ENCODE data around the gene CNKSR3.

The CNKSR3 gene

DNA sequence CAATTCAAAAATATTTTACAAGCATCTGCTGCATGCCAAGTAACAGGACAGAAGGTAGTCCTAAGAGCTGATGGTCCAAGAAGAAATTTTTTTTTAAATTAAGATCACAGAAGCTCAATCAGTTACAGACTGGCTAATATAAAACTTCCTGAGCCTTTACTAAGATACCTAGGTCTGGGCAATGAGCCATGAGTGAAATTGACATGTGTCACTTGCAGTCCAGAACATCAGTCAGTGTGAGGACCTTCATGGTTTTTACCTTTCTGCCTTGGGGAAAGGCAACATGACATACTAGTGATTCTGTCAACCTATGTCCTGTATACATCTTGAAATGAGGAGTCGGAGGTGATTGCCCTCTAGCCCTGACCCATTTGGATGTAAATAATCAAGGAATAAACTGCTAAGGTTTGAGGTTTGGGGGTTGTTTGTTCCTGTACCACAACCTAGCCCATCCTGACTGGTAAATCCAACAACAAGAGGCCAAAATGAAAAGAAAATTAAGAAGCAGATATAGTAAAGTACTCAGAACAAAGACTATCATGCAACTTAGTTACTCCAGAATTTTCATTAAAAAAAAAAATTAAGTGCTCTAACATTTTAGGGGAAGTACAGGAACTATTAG lies 70.0 kb downstream of the CNKSR3 start:
- Histone ChIP-seq H3K4me3 (ENCODE audit: low read depth in 1 of 2, low read length in 2 of 2) (no peak overlapping the region), H3K4me1 (ENCODE audit: control insufficient read depth in 1 of 2, insufficient read depth in 2 of 2, low read length in 2 of 2) (peaks cover 5 to 20% of the 10 kb centered on the region in 2 donors), H3K36me3 (ENCODE audit: control insufficient read depth in 1 of 2, insufficient read depth in 2 of 2, low read length in 2 of 2) (peaks cover 3 to 11% of the 10 kb centered on the region in 2 donors), H3K27me3 (ENCODE audit: control insufficient read depth in 1 of 2, insufficient read depth in 2 of 2, low read length in 2 of 2) (no peaks in the 10 kb centered on the region), H3K27ac (ENCODE audit: low read depth, low read length) (no peak overlapping the region), H3K9me3 (ENCODE audit: control insufficient read depth in 1 of 2, low read length in 2 of 2) (no peaks in the 10 kb centered on the region), H3K9ac (ENCODE audit: low read depth in 1 of 2, low read length in 2 of 2) (no peak overlapping the region)

DNA sequence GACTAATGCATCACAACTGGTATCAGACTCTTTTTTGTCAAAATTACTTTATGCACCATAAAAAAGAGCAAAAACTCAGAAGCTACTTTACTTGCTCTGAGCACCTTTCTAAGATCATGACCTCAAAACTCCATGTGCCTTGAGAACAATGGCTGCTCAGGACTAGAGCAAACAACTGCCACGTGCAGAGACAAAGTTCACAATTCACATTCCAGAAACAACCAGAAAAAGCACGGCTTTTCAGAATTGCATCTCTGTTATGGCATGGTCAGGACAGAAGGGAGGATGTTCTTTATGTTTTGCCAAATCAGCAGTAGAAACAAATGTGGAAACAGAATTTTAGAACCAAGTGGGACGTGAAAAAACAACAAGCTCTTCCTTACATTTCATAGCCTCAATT lies 70.5 kb downstream of the CNKSR3 start:
- peaks cover 5 to 20% of the 10 kb centered on the region in 2 donors for H3K4me1 ChIP-seq (ENCODE audit: control insufficient read depth in 1 of 2, insufficient read depth in 2 of 2, low read length in 2 of 2)
- no peaks in the 10 kb centered on the region for H3K27me3 ChIP-seq (ENCODE audit: control insufficient read depth in 1 of 2, insufficient read depth in 2 of 2, low read length in 2 of 2)
- H3K9me3 ChIP-seq (ENCODE audit: control insufficient read depth in 1 of 2, low read length in 2 of 2): no peaks in the 10 kb centered on the region
- peaks cover 3 to 16% of the 10 kb centered on the region in 2 donors for H3K36me3 ChIP-seq (ENCODE audit: control insufficient read depth in 1 of 2, insufficient read depth in 2 of 2, low read length in 2 of 2)
- H3K27ac ChIP-seq (ENCODE audit: low read depth, low read length): no peak overlapping the region
- H3K4me3 ChIP-seq (ENCODE audit: low read depth in 1 of 2, low read length in 2 of 2): no peak overlapping the region
- H3K9ac ChIP-seq (ENCODE audit: low read depth in 1 of 2, low read length in 2 of 2): no peak overlapping the region

DNA sequence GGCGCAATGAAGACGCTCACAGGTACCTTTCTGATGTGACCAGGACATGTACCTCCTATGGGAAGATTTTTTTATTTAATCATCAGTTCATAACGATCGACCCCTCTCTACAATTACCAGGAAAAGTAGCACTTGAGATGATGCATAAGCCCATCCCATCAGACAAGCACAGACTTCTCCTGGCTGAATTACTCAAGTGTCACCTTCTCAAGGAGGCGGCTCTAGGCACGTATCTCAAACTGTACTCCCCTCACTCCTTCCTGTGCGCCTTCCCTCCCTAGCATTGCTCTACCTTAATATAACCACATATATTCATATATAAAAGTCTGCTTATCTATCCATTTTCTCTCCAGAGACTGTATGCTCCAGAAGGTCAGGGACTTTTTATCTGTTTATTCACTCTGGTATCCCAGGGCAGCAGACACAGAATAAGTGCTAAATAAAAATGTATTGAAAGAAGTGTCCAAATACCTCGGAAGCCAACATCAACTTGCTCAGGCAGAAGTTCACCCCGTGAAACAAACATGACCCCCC lies 71.5 kb downstream of the CNKSR3 start:
- Histone ChIP-seq H3K4me1 (ENCODE audit: control insufficient read depth in 1 of 2, insufficient read depth in 2 of 2, low read length in 2 of 2) (peaks cover 5 to 20% of the 10 kb centered on the region in 2 donors), H3K36me3 (ENCODE audit: control insufficient read depth in 1 of 2, insufficient read depth in 2 of 2, low read length in 2 of 2) (peaks cover 3 to 17% of the 10 kb centered on the region in 2 donors), H3K27ac (ENCODE audit: low read depth, low read length) (no peak overlapping the region), H3K4me3 (ENCODE audit: low read depth in 1 of 2, low read length in 2 of 2) (no peak overlapping the region), H3K27me3 (ENCODE audit: control insufficient read depth in 1 of 2, insufficient read depth in 2 of 2, low read length in 2 of 2) (no peaks in the 10 kb centered on the region), H3K9me3 (ENCODE audit: control insufficient read depth in 1 of 2, low read length in 2 of 2) (no peaks in the 10 kb centered on the region), H3K9ac (ENCODE audit: low read depth in 1 of 2, low read length in 2 of 2) (no peak overlapping the region)

DNA sequence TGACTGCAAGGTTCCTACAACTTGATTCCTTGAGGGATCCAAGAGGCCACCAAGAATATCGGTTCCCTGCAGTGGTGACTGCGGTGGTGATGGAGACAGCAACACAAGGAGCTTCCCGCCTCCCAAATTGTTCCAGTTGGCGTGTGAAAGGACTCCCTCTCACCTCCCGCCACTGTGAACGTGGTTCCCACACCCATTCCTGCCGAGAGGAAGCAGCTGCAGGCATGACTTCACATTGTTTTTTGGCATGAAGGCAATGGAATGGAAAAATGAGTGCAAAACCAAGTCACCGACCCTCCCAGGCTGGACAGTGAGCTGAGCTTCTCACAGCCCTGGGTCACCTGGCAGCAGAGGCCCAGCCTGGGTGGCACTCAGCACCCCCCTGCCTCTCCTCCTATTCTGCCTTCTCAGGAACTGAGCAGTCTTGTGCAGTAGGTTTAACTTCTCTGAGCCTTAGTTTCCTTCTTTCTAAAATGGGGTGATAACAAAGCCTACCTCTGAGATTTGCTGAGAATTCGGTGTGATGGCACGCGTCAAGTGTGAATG lies 75.0 kb downstream of the CNKSR3 start:
- Histone ChIP-seq H3K9me3 (ENCODE audit: control insufficient read depth in 1 of 2, low read length in 2 of 2) (no peaks in the 10 kb centered on the region), H3K4me1 (ENCODE audit: control insufficient read depth in 1 of 2, insufficient read depth in 2 of 2, low read length in 2 of 2) (peaks cover 0 to 11% of the 10 kb centered on the region in 2 donors), H3K9ac (ENCODE audit: low read depth in 1 of 2, low read length in 2 of 2) (no peak overlapping the region), H3K4me3 (ENCODE audit: low read depth in 1 of 2, low read length in 2 of 2) (no peak overlapping the region), H3K36me3 (ENCODE audit: control insufficient read depth in 1 of 2, insufficient read depth in 2 of 2, low read length in 2 of 2) (peaks cover 12 to 26% of the 10 kb centered on the region in 2 donors), H3K27me3 (ENCODE audit: control insufficient read depth in 1 of 2, insufficient read depth in 2 of 2, low read length in 2 of 2) (no peaks in the 10 kb centered on the region), H3K27ac (ENCODE audit: low read depth, low read length) (no peak overlapping the region)

DNA sequence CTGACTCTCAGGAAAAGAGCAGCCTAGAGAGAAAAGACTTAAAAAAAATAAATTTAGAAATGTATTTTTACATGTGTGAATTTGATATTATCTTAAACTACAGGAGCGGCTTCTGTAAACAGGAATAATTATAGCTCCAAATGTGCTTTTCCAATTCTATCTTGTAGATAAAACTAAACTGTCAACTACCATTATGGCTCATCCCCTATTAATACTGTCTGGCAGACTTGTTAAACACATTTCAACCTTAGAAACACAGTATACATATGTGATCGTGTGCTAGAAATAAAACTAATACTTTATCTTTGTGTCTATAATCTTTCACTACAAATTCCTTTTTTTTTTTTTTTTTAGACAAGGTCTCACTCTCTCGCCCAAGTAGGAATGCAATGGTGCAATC lies 75.8 kb downstream of the CNKSR3 start:
- H3K36me3 ChIP-seq (ENCODE audit: control insufficient read depth in 1 of 2, insufficient read depth in 2 of 2, low read length in 2 of 2): peaks cover 15 to 30% of the 10 kb centered on the region in 2 donors
- H3K27me3 ChIP-seq (ENCODE audit: control insufficient read depth in 1 of 2, insufficient read depth in 2 of 2, low read length in 2 of 2): no peaks in the 10 kb centered on the region
- H3K4me1 ChIP-seq (ENCODE audit: control insufficient read depth in 1 of 2, insufficient read depth in 2 of 2, low read length in 2 of 2): peaks cover 0 to 7% of the 10 kb centered on the region in 2 donors
- no peak overlapping the region for H3K4me3 ChIP-seq (ENCODE audit: low read depth in 1 of 2, low read length in 2 of 2)
- H3K9ac ChIP-seq (ENCODE audit: low read depth in 1 of 2, low read length in 2 of 2): no peak overlapping the region
- no peak overlapping the region for H3K27ac ChIP-seq (ENCODE audit: low read depth, low read length)
- no peaks in the 10 kb centered on the region for H3K9me3 ChIP-seq (ENCODE audit: control insufficient read depth in 1 of 2, low read length in 2 of 2)

DNA sequence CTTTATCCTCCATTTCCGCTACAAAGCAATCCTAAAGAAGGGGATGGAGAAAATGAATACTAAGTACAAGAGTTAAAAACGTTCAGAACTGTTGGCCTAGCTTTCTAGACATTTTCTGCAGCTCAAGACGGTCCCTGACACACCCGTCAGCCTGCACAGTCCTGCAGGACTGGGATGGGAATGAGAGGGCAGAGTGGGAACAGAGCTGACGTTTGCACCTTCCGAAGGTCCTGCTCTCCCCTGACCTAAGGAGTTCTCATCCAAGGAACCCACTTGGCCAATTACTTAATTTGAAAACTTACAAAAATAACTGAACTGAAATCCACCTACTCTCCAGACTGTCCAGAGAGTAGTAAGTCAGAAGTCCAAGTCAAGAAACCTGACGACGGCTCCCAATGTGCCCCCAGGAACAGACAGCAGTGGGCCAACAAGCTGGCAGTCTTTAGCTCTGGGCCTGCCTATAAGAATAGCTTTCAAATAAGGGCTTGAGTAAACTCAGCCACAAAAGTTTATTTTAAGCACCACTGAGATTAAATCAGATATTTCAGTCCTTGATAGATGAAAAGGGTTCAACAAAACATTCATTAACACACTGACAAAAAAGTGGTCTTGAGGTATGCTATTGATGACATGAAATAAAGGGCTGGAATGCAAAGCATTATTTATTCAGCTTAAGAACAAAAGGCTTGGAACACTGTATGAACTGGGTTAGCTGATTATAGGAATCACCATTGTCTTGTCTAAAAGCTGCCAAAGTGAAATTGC lies 76.8 kb downstream of the CNKSR3 start:
- H3K36me3 ChIP-seq (ENCODE audit: control insufficient read depth in 1 of 2, insufficient read depth in 2 of 2, low read length in 2 of 2): peaks cover 22 to 39% of the 10 kb centered on the region in 2 donors
- no peaks in the 10 kb centered on the region for H3K27me3 ChIP-seq (ENCODE audit: control insufficient read depth in 1 of 2, insufficient read depth in 2 of 2, low read length in 2 of 2)
- H3K27ac ChIP-seq (ENCODE audit: low read depth, low read length): no peak overlapping the region
- no peak overlapping the region for H3K9ac ChIP-seq (ENCODE audit: low read depth in 1 of 2, low read length in 2 of 2)
- no peaks in the 10 kb centered on the region for H3K9me3 ChIP-seq (ENCODE audit: control insufficient read depth in 1 of 2, low read length in 2 of 2)
- peaks cover 0 to 7% of the 10 kb centered on the region in 2 donors for H3K4me1 ChIP-seq (ENCODE audit: control insufficient read depth in 1 of 2, insufficient read depth in 2 of 2, low read length in 2 of 2)
- H3K4me3 ChIP-seq (ENCODE audit: low read depth in 1 of 2, low read length in 2 of 2): no peak overlapping the region

DNA sequence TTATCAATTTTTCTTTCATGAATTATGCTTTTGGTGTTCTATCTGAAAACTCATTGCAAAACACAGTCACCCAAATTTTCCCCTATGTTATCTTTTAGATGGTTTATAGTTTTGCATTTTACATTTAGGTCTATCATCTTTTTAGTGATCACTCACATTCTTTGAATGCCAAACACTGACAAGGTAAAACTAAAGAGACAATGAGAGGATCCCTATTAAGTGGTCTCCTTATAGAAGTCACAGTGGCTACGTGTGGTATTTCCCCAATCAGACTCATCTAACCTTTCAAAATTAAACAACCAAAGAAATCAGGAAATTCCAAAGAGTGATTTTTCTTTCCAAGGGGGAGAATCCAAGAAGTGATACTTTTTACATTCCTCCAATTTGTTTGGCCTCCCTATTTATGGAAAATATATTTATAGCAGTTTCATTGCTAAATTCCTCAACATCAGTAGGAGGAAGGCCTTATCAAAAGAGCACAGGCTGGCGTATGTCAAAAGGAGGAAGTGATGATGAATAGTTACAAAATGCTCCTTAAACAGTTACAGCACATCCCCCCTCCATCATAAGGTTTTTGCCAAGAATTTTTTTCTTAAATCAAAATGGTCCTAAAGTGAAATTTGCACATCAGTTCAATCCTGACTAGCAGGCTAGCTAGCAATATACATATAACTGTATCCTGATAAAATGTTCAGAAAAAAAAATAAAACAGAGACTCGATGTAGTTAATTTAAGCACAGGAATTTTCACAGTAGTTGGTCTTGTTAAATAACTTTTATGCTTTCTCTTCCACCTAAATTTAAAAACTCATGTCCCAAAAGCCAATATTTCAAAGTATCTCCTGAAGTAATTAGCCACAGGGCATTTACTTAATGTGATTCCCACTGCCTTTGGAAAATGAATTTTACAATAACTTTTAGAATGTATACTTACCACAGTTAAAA lies 77.7 kb downstream of the CNKSR3 start:
- Histone ChIP-seq H3K27ac (ENCODE audit: low read depth, low read length) (no peak overlapping the region), H3K36me3 (ENCODE audit: control insufficient read depth in 1 of 2, insufficient read depth in 2 of 2, low read length in 2 of 2) (peaks cover 23 to 44% of the 10 kb centered on the region in 2 donors), H3K4me3 (ENCODE audit: low read depth in 1 of 2, low read length in 2 of 2) (no peak overlapping the region), H3K4me1 (ENCODE audit: control insufficient read depth in 1 of 2, insufficient read depth in 2 of 2, low read length in 2 of 2) (peaks cover 0 to 7% of the 10 kb centered on the region in 2 donors), H3K9me3 (ENCODE audit: control insufficient read depth in 1 of 2, low read length in 2 of 2) (no peaks in the 10 kb centered on the region), H3K27me3 (ENCODE audit: control insufficient read depth in 1 of 2, insufficient read depth in 2 of 2, low read length in 2 of 2) (no peaks in the 10 kb centered on the region), H3K9ac (ENCODE audit: low read depth in 1 of 2, low read length in 2 of 2) (no peak overlapping the region)

DNA sequence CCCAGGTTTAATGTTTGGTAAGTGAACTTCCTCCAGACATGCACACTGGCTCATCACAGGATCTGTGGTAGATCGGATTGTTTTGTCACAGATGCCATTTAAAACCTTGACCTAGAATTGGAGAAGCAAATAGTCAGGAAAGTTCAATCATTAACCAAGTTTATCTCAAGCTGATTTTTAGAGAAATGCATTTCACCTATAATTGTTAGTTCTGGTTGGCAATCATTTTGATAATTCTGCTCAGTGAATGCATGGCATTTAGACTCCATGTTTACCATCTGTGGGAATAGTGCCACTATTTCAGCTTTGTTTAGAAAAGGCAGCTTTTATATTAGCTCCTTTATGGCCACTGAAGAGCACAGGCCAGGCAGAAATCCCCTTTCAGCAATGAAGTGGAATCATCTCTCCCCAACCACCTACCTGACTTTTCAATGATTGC lies 80.0 kb downstream of the CNKSR3 start:
- H3K9ac ChIP-seq (ENCODE audit: low read depth in 1 of 2, low read length in 2 of 2): no peak overlapping the region
- H3K27ac ChIP-seq (ENCODE audit: low read depth, low read length): no peak overlapping the region
- no peaks in the 10 kb centered on the region for H3K9me3 ChIP-seq (ENCODE audit: control insufficient read depth in 1 of 2, low read length in 2 of 2)

DNA sequence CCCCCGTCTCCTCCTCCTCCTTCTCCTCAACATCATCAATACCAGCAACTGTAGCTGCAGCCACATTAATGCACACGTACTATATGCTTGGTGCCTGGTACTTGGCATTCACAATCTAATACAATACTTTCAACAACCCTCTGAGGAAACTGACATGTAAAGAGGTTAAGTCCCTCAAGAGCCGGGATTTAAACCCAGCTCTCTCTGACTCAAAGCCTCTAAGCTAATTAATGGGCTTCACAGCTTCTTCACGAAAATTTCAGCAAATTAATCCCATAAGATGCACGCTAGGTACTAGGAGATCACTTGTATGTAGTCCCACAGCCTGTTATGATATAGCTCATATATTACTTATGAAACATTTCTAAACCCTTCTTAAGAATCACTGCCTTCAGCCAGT lies 80.8 kb downstream of the CNKSR3 start:
- peaks cover 0 to 7% of the 10 kb centered on the region in 2 donors for H3K4me1 ChIP-seq (ENCODE audit: control insufficient read depth in 1 of 2, insufficient read depth in 2 of 2, low read length in 2 of 2)
- H3K9ac ChIP-seq (ENCODE audit: low read depth in 1 of 2, low read length in 2 of 2): no peak overlapping the region
- H3K9me3 ChIP-seq (ENCODE audit: control insufficient read depth in 1 of 2, low read length in 2 of 2): no peaks in the 10 kb centered on the region
- no peaks in the 10 kb centered on the region for H3K27me3 ChIP-seq (ENCODE audit: control insufficient read depth in 1 of 2, insufficient read depth in 2 of 2, low read length in 2 of 2)
- H3K27ac ChIP-seq (ENCODE audit: low read depth, low read length): no peak overlapping the region
- H3K36me3 ChIP-seq (ENCODE audit: control insufficient read depth in 1 of 2, insufficient read depth in 2 of 2, low read length in 2 of 2): peaks cover 25 to 34% of the 10 kb centered on the region in 2 donors
- H3K4me3 ChIP-seq (ENCODE audit: low read depth in 1 of 2, low read length in 2 of 2): no peak overlapping the region

More for the DNA sequence above, 80.0 kb downstream of the CNKSR3 start:
- peaks cover 20 to 39% of the 10 kb centered on the region in 2 donors for H3K36me3 ChIP-seq (ENCODE audit: control insufficient read depth in 1 of 2, insufficient read depth in 2 of 2, low read length in 2 of 2)
- peaks cover 0 to 7% of the 10 kb centered on the region in 2 donors for H3K4me1 ChIP-seq (ENCODE audit: control insufficient read depth in 1 of 2, insufficient read depth in 2 of 2, low read length in 2 of 2)
- H3K4me3 ChIP-seq (ENCODE audit: low read depth in 1 of 2, low read length in 2 of 2): no peak overlapping the region
- no peaks in the 10 kb centered on the region for H3K27me3 ChIP-seq (ENCODE audit: control insufficient read depth in 1 of 2, insufficient read depth in 2 of 2, low read length in 2 of 2)

Measured in duodenal mucosa (tissue), 2 donors.